ENCODE results near the gene KCNH3.
"Not testable (repeated sequence)": the region's sequence is repeated elsewhere in the genome, so short reads cannot be mapped to it uniquely, and the experiment has no call there.

Gene KCNH3

GRCh38 chr12:49531745-49532144, 7.1 kb upstream of the KCNH3 start:
- no peak for DNase-seq

DNA sequence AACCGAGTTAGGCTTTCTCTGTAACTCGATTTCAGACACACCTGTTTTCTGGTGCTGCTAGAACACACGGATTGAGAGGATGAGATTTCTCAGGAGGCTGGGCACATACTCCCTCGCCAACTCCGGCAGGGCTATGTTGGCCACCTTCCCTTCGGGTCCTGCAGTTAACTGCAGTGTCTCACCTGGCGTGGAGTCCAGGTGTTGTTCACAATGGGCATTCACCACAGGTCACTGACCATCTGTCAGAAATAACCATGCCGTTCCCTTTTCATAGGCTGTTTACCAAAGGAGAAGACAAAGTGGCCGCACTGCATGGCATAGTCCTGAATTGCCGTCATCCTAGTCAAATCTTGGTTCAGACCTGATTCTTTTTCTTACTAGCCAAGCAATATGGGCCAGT, 5.5 kb upstream of the KCNH3 start:
- DNase-seq: no peak

GRCh38 chr12:49534122-49534521, 4.7 kb upstream of the KCNH3 start:
- not testable (repeated sequence) for DNase-seq

DNA sequence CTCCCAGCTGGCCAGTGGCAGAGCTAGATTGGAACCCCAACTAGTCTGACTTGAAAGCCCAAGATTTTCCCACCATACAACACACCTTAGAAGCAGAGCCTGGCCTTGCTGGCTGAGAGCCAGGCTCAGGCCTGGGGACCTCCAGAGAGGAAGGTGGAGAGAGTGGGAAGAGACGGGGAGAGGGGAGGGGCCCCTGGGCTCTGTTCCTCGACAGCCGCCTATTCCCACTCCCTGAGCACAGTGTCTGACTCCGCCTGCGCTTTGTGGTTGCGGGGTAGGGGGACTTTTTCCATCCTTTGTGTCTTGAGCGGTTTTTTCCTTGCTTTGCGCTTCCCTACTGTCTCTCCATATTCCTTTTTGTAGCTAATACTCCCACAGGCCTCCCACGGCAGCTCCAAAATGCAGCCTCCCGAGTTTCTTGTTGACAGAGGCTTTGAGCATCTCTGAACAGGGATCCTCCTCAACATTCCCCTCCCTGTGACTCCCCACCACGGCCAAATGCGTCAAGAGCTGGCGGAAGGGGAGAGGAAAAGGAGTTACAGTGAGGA, 4.0 kb upstream of the KCNH3 start:
- no peak for DNase-seq

DNA sequence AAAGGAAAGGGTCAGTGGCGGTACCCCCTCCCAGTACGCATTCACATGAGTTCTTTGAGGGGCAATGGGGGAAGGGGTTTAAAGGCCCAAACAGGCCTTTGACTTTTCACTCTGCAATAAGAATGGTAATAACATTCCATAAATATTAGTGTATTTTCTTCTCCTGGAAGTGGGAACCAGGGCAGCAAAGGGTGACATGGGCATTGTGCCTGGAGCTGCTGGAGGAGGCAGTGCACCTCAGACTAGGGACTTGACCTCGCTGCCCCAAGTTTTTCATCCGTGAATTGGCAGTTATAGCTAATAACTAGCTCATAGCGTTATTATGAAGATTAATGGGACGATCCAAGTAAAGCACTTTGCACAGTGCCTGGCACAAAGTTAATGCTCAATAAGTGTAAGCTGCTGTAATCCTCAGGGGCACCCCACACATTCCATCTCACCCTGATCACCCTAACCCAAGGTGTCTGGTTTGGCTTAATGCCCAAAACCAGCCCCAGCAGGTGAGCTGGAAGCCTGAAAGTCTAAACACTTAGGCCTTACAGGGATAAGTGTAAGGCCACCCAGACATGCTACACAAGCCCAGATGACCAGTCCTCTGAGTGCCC, 2.8 kb upstream of the KCNH3 start:
- DNase-seq: no peak

- DNase-seq: no peak
These were observed 2.2 kb upstream of the KCNH3 start for GRCh38 chr12:49536526-49537071.

DNA sequence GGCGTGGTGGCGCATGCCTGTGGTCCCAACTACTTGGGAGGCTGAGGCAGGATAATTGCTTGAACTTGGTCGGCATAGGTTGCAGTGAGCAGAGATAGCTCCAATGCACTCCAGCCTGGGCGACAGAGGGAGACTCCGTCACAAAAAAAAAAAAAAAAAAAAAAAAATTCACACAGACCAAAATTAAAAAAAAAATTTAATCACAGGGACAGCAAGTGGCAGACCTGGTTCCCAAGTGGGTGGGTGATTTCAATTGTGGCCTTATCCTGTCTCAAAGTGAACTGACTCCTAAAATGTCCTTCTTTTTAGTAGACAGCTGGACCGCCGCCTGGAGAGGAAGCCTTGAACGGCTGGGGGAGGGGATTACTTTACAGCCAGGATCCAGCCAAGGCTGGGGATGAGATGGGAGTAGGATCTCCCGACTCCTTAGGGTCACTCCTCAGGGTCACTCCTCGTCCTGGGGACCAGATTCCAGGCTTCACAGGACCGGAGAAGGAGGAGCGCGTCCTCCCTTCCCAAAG, 1.5 kb upstream of the KCNH3 start:
- DNase-seq: no peak

DNA sequence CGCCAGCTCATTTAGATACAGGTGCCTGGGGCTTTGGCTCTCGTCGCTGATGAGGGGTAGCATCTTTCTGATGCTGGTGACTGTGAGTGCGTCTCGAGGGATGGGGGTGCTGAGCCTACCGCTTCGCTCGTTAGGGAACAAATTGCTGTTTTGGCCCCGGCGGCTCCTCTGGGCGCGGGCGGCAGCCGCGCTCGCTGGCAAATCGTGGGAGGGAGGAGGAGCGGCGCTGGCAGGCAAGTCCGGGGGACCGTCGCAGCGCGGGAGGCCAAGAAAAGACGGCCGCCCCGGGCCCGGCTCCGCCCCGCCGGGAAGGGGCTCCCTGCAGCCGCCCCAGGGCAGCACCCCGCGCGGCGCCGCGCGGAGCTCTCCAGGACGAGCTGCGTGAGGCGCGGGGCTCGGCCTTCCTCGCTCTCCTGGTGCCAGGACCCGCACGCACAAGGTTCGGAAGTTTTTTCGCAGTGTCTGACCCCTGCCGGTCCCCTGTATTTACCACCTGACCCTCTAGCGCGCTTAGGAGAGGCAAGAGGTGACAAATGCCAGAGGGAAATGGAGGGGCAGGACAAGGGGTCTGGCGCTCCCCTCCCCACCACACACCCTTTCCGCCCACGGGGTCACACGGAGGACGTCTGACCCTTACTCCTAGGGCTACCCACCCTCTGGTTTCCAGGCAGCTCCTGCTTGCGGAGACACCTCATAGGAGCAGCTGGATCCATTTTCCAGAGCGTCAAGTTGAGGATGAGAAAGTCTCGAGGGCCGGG, 899 bp upstream of the KCNH3 start:
- DNase-seq: no peak

DNA sequence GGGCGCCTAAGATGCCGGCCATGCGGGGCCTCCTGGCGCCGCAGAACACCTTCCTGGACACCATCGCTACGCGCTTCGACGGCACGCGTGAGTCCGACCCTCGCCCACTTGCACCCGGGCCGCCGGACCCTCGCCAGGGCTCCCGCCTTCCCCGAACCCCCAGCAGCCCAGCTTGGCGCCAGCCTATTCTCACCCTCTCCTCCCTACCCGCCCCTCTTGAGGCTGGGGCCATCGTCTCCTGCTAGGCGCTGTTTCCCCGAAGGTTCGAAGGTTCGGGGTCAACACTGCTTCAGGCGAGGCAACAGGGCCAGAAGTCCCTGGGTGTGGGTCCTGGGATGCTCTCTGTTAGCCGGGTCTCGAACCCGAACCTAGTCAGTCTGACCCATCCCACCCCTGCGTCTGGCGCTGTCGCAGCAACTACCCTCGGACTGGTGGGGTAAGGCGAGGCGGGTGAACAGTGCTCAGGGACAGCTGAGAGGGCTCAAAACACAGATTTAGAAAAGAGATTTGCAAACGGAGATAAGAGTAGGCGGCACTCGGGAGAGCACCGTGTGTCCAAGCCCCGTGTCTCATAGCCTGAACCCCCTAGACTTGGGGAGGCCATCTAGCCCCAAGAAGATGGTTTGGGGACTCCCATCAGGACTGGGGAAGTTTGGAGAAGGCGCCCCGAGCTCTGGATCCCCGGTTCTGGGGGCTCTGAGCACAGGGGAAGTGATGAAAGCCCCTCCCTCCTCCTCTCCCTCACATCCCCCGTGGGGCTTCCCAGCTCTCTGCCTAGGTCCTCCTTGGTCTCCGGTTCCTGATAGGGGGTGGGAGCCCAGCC, 787 bp downstream of the KCNH3 start:
- DNase-seq: no peak

DNA sequence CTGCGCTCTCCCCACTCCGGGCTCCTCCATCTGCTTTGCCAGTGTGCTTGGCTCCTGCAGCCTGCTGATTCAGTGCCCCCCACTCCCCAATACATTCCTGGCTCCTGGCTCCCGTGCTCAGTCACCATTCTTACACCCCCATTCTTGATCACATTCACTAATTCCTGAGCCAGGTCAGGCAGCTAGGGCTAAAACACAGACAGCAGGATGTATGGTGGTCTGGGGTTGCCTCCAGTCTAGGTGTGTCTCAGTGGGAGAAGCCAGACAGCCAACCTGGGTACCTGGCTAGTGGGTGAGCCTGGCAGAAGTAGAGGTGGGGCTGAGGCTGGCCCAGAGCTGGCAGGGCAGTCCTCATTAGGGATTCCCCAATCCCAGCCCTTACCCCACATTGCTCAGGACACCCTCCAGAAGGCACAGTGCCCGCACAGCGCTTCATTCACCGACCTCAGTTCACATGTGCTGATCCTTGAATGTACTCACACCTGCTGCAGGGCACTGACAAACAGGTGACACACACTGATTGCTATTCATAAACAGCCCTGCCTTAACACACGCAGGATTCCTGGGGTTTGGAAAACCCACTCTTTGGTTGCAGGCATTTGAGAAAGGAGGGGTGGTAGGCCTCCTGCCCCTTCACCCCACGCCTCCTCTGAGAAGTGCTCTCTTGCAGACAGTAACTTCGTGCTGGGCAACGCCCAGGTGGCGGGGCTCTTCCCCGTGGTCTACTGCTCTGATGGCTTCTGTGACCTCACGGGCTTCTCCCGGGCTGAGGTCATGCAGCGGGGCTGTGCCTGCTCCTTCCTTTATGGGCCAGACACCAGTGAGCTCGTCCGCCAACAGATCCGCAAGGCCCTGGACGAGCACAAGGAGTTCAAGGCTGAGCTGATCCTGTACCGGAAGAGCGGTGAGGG, 1.7 kb downstream of the KCNH3 start:
- no peak for DNase-seq

DNA sequence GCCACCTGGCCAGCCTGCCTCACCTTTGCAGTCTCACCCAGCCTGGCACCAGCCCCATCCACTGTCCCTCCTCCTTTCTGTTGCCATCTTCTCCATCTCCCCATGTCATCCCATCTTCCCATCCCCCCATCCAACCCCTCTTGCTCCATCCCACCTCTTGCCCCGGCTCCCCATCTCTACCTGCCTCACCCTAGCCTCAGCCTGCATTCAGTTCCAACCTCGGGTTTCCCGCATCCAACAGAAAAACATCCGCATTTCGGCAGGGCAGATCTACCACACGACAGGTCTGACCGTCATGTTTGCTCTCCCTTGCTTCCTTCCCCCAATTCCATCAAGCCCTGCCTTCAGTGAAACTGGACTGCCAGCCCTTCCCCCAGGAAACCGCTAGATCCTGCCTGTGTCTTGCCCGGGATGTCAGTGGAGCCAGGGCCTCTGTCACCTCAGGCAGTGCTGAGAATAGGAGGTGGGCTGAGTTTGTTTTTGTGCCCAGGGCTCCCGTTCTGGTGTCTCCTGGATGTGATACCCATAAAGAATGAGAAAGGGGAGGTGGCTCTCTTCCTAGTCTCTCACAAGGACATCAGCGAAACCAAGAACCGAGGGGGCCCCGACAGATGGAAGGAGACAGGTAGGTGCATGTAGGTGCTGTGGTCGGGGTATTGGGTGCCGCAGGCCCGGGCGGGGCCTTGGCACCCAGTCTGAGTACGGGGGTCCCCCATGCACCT, 2.5 kb downstream of the KCNH3 start:
- DNase-seq: no peak

GRCh38 chr12:49541911-49542505, 3.2 kb downstream of the KCNH3 start:
- DNase-seq: no peak

DNA sequence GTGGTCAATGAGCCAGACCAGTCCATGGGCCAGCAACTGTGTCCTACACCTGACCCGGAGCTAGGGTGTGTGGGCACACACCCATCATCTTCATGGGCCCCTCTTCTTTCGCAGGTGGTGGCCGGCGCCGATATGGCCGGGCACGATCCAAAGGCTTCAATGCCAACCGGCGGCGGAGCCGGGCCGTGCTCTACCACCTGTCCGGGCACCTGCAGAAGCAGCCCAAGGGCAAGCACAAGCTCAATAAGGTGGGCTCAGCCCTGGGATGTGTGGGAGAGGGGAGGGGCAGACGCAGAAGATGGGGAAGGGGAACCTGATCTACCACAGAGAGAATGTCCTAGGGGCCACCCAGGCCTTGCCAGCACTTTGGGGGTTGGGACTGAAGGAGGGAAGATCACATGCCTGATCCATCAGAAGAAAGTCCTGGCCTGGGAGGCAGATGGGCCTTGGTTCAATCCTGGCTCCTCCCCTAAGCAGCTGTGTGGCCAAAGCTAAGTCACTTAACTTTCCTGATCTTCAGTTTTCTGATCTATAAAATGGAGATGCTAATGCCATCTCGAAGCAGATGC, 3.8 kb downstream of the KCNH3 start:
- DNase-seq: no peak

- no peak for DNase-seq
These were observed 4.5 kb downstream of the KCNH3 start for GRCh38 chr12:49543221-49543913.

GRCh38 chr12:49543914-49544815, 5.3 kb downstream of the KCNH3 start:
- DNase-seq: no peak

- DNase-seq: no peak
These were observed 7.0 kb downstream of the KCNH3 start for GRCh38 chr12:49545815-49546214.

- no peak for DNase-seq
These were observed 7.7 kb downstream of the KCNH3 start for GRCh38 chr12:49546481-49546880.

GRCh38 chr12:49547090-49547690, 8.4 kb downstream of the KCNH3 start:
- DNase-seq: no peak
